Stimulated activated CD8-positive, alpha-beta memory T cell treated with anti-CD3 and anti-CD28 coated beads, Interleukin-7, amount 100 ng/mL, for 48 hours (primary cell): Measurements from ENCODE around the gene RESP18.
"Not testable (repeated sequence)": the region's sequence is repeated elsewhere in the genome, so short reads cannot be mapped to it uniquely, and the experiment has no call there.

Source experiments
- DNase-seq, 2 donors: peaks; one replicate each; pipeline ENCODE4 v3.0.0-alpha.2; 2020; ENCODE audit warnings: low read depth in 1 of 2; ENCODE audit errors: extremely low read depth in 1 of 2

RESP18 gene

DNA sequence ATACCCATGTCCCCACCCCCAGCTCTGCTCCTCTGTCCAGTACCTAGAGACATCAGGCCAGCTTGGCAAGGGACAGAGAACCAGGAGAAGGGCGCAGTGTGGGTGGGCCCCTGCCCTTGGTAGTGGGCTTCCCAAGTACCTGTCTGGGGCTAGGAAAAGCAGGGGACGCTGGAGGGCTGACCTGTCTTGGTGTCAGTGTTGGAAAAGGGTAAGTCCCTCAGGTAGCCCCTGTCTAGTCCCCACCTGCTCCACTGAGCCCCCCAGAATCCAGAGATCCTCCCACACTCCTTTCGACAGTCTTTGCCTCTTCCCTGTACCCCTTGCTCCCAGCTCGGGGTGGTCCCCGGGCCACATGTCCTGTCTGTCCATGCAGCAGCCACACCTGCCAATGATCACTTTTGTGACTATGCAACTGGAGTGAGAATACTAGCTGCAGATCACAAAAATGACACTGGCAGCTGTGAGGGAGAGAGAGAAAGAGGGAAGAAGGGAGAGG lies 38.8 kb downstream of the RESP18 start:
- DNase-seq, result no peak

DNA sequence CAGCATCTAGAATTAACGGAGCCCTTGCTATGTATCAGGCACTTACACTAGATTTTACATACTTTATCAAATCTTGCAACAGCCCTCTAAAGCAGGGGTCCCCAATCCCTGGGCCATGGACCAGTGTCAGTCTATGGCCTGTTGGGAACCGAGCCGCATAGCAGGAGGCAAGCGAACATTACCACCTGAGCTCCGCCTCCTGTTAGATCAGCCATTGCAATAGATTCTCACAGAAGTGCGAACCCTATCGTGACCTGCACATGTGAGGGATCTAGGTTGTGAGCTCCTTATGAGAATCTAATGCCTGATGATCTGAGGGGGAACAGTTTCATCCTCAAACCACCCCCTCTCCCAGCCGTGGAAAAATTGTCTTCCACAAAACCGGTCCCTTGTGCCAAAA lies 39.9 kb downstream of the RESP18 start:
- no peak for DNase-seq

DNA sequence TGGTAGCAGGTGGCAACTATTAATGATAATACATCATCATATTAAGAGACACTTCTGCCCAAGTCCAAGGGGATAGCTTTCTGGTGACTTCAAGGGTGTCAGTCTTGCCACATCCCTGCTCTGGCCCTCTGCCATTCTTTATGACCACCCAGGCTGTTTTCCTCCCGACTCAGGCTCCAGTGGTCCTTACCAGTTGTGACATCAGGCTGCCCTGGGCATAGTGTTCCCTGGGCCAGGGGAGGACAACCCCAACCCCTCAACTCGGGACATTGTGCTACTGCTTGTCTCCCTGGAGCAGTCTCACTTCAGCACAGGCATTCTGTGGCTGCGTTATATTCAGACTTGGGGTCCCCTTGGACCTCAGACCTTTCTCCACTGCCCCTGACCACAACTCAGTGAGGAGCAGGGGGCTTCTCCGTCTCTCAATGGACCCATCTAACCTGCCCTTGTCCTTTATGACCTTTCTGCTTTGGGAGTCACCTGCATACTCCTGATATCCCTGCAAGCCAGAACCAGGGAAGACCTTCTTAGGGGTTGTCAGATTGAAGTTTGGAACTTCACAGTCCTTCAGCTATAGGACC lies 40.5 kb downstream of the RESP18 start:
- DNase-seq, result no peak

- no peak for DNase-seq
These were observed 41.1 kb downstream of the RESP18 start for GRCh38 chr2:219291394-219291793.

DNA sequence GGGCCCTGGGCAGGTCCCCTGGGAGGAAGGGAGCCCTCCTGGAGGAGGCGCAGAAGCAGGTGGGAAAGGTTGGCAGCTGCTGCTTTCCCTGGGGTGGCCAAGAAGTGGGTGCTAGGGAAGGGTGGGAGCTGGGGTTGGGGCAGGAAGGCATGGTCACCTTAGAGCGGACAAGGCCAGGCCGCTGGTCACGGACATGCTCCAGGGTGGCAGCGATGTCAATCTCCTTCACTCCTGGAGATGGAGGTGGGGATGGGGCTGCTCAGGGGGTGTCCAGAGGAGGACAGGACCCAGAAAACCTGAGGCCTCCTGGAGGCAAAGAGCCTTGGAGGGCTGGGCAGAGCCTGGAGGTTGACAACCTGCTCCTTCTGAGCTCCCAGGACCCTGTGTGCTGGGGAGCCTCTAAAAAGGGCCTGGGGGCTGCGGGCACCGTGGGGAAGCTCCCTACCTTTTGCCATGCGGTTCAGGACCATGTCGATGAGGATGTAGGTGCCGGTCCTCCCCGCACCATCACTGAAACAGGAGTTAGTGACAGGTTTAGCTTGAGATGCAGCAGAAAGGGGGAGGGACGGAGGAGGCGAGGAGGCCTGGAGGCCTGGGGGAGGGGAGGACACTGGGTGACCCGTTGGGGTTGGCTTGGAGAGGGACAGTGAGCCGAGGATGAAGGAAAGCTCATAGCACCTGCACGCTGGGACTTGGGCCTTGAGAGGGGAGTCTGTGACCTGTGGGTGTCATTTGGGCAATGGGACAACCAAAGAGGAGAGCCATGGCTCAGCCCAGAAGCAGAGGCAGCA lies 42.0 kb downstream of the RESP18 start:
- no peak for DNase-seq

GRCh38 chr2:219289537-219290361 lies 42.8 kb downstream of the RESP18 start:
- DNase-seq, result no peak

DNA sequence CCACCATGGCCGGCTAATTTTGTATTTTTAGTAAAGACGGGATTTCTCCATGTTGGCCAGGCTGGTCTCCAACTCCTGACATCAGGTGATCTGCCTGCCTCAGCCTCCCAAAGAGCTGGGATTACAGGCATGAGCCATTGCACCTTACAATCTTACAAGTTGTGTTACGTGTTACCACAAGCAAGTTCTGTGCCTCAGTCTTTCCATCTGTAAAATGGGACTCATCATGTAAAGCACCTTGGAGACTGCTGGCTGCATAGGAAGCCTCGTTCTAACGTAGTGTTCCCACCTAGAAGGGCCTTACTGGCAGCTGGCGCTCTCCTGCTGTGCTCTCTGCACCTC lies 43.4 kb downstream of the RESP18 start:
- no peak for DNase-seq

- no peak for DNase-seq
These were observed 44.8 kb downstream of the RESP18 start for GRCh38 chr2:219287580-219288265.

DNA sequence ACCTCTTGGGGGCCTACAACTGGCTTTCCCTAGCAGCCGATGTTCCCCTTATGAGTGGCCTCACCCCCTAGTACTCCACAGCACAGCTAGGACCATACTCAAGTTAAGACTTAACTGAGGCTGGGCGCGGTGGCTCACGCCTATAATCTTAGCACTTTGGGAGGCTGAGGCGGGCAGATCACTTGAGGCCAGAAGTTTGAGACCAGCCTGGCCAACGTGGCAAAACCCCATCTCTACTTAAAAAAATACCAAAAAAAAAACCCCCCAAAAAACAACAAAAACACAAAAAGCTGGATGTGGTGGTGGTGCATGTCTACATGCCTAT lies 45.5 kb downstream of the RESP18 start:
- not testable (repeated sequence) for DNase-seq

GRCh38 chr2:219286436-219287115 lies 46.0 kb downstream of the RESP18 start:
- DNase-seq, result no peak

GRCh38 chr2:219285894-219286425 lies 46.6 kb downstream of the RESP18 start:
- DNase-seq, result no peak

- DNase-seq, result no peak
These were observed 47.2 kb downstream of the RESP18 start for GRCh38 chr2:219285373-219285735.

GRCh38 chr2:219284501-219285372 lies 47.8 kb downstream of the RESP18 start:
- no peak for DNase-seq

GRCh38 chr2:219282943-219283581 lies 49.5 kb downstream of the RESP18 start:
- DNase-seq, result no peak

- no peak for DNase-seq
These were observed 50.2 kb downstream of the RESP18 start for GRCh38 chr2:219282375-219282774.

DNA sequence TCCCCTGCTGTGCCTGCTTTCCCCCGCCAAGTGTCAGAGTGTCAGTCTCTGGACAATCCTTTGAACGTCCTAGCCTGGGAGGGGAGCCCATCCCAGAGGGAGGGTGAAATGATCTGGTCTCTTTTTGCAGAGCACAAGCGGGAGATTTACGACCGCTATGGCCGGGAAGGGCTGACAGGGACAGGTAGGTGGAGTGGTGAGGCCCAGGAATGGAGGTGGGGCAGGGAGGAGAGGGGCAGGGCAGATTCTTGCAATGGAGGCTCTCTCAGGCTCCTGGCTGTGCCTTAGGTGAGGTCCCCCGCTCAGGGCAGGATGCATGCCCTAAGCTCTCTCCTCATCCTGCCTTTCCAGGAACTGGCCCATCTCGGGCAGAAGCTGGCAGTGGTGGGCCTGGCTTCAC lies 51.0 kb downstream of the RESP18 start:
- DNase-seq, result no peak

GRCh38 chr2:219280651-219281050 lies 51.9 kb downstream of the RESP18 start:
- DNase-seq, result no peak

DNA sequence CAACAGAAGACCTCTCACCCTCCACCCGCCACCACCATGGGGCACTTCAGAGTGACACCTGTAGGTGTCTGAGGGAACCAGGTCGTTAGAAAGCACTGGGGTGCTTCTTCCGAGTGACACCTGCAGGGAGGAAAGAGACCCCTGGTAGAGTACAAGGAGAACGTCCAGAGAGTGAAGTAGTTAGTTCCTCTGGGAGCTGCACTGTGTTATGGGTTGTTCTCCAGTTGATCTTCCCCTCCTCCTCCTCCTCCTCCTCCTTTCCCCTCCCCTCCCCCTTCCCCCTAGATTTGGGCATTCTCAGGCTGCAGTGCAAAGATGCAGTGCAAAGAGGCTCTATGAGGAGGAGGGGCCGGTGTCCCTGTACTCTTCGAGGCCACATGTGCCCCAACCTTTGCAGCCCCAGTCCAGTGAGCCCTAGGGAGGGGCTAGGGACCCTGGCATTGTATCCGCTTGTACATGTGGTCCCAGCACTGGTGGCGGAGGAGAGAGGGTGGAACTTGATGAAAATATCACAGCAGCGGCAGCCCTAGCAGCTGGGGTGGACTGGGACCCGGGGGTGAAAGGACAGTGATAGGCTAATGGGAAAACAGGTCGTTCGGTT lies 52.5 kb downstream of the RESP18 start:
- no peak for DNase-seq
